Measurements from ENCODE around the gene ARF1. TPM values are rescaled to one million over a fixed set of nuclear protein-coding genes. Genes with fewer than 3 reads are reported as not detected.

The ARF1 gene
- polyA plus RNA-seq, 1 donor (not counting 4 experiments of a cell fraction or from before 2014, with no cell fraction given), result 295 TPM

DNA sequence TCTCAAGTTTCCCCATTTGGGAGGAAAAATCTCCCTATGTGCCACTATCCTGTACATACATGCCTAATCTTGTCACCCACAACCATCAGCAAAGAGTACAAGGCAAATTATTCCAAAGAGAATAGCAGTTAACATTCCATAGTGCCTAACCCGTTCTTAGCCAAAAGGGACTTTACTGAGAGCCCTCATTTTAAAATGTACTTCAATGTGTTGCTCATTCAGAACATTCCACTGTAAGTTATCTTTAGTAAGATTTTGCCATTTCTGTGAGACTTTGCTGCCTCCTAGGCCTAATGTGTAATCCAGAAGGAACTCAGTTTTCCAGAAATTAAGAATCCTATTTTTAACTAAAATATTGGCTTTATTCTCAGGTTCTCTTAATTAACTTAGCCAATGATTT is 37.8 kb downstream of the ARF1 start:
- no peak for DNase-seq (ENCODE audit: low read depth, low spot score)
- no peaks in the 10 kb centered on the region for H3K27me3 ChIP-seq (ENCODE audit: control insufficient read depth, extremely low read depth, insufficient read depth, low read length)
- H3K79me2 ChIP-seq (ENCODE audit: control insufficient read depth, insufficient read depth, low read length), result peaks cover 13% of the 10 kb centered on the region
- peaks cover 22% of the 10 kb centered on the region for H3K4me1 ChIP-seq (ENCODE audit: control insufficient read depth, extremely low read depth, insufficient read depth, low read length)
- no peaks in the 10 kb centered on the region for H3K36me3 ChIP-seq (ENCODE audit: control insufficient read depth in 2 of 2, extremely low read depth in 1 of 2, insufficient read depth in 2 of 2, low read length in 2 of 2)
- H2AFZ ChIP-seq (ENCODE audit: control insufficient read depth, low read length), result peak overlapping the region; percentile 79
- H3K27ac ChIP-seq (ENCODE audit: control insufficient read depth, insufficient read depth, low read length), result peak overlapping the region; percentile 77
- peak overlapping the region; percentile 67 for H3K9ac ChIP-seq (ENCODE audit: control insufficient read depth, extremely low read depth, insufficient read depth, low read length)
- FAIRE-seq, result peak; percentile 83
- H4K20me1 ChIP-seq (ENCODE audit: control insufficient read depth, extremely low read depth, insufficient read depth, low read length), result no peaks in the 10 kb centered on the region
- no peaks in the 10 kb centered on the region for H3K9me3 ChIP-seq (ENCODE audit: control insufficient read depth, low read depth, low read length)
- H3K4me3 ChIP-seq (ENCODE audit: control insufficient read depth in 2 of 3, extremely low read depth in 1 of 3, insufficient read depth in 2 of 3, low read depth in 1 of 3, low read length in 3 of 3), result peak overlapping the region; percentile 36 to 61 (median 57)
- H3K4me2 ChIP-seq (ENCODE audit: control insufficient read depth, extremely low read depth, insufficient read depth, low read depth, low read length), result peak overlapping the region; percentile 90
- TF ChIP-seq EZH2 (IDR thresholded peaks at IDR 0.05; ENCODE audit: low read length), result no peak
- TF ChIP-seq, protein P1, sequence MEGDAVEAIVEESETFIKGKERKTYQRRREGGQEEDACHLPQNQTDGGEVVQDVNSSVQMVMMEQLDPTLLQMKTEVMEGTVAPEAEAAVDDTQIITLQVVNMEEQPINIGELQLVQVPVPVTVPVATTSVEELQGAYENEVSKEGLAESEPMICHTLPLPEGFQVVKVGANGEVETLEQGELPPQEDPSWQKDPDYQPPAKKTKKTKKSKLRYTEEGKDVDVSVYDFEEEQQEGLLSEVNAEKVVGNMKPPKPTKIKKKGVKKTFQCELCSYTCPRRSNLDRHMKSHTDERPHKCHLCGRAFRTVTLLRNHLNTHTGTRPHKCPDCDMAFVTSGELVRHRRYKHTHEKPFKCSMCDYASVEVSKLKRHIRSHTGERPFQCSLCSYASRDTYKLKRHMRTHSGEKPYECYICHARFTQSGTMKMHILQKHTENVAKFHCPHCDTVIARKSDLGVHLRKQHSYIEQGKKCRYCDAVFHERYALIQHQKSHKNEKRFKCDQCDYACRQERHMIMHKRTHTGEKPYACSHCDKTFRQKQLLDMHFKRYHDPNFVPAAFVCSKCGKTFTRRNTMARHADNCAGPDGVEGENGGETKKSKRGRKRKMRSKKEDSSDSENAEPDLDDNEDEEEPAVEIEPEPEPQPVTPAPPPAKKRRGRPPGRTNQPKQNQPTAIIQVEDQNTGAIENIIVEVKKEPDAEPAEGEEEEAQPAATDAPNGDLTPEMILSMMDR (optimal IDR thresholded peaks at IDR 0.05 in 1 of 3, IDR thresholded peaks at IDR 0.05 in 1 of 3, conservative IDR thresholded peaks at IDR 0.05 in 1 of 3; ENCODE audit: extremely low read depth in 1 of 3, insufficient read depth in 2 of 3, low read length in 3 of 3), result no peak
- no peaks in the 10 kb centered on the region for H3K9me1 ChIP-seq (ENCODE audit: control insufficient read depth, extremely low read depth, insufficient read depth, low read length)
- dilution Hi-C loops (cut with MboI; ENCODE audit: extremely low pct_ligation_motif_present, low sequenced_read_pairs), result no loop called here

DNA sequence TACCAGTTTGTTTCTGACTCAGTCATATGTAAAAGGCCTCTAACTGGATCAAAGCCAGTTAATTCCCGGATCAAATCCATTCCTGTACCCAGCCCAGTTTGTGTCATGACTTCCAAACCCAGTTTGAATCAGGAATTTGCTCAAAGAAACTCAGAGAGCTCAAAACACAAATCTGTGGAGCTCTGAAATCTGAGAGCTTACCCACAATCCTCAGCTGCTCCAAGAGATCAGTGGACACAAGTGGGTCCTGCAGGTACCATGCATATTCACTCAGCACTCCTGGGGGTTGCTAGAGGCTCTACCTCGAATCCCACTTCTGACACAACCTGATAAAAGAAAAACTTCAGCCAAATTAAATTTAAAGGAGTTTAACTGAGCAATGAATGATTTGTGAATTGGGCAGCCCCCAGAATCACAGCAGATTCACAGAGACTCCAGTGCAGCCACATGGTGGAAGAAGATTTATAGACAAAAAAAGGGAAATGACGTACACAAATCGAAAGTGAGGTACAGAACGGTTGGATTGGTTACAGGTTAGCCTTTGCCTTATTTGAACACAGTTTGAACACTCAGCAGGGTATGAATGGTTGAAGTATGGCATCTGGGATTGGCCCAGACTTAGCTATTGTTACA is 38.5 kb downstream of the ARF1 start:
- Histone ChIP-seq H3K9me1 (ENCODE audit: control insufficient read depth, extremely low read depth, insufficient read depth, low read length) (no peaks in the 10 kb centered on the region), H2AFZ (ENCODE audit: control insufficient read depth, low read length) (peak overlapping the region; percentile 61), H3K9me3 (ENCODE audit: control insufficient read depth, low read depth, low read length) (no peaks in the 10 kb centered on the region), H3K27me3 (ENCODE audit: control insufficient read depth, extremely low read depth, insufficient read depth, low read length) (no peaks in the 10 kb centered on the region), H4K20me1 (ENCODE audit: control insufficient read depth, extremely low read depth, insufficient read depth, low read length) (no peaks in the 10 kb centered on the region), H3K4me1 (ENCODE audit: control insufficient read depth, extremely low read depth, insufficient read depth, low read length) (peaks cover 22% of the 10 kb centered on the region), H3K36me3 (ENCODE audit: control insufficient read depth in 2 of 2, extremely low read depth in 1 of 2, insufficient read depth in 2 of 2, low read length in 2 of 2) (no peaks in the 10 kb centered on the region), H3K4me3 (ENCODE audit: control insufficient read depth in 2 of 3, extremely low read depth in 1 of 3, insufficient read depth in 2 of 3, low read depth in 1 of 3, low read length in 3 of 3) (peak overlapping the region; percentile 36 to 57 (median 41)), H3K4me2 (ENCODE audit: control insufficient read depth, extremely low read depth, insufficient read depth, low read depth, low read length) (peak overlapping the region; percentile 90), H3K9ac (ENCODE audit: control insufficient read depth, extremely low read depth, insufficient read depth, low read length) (peak overlapping the region; percentile 67), H3K27ac (ENCODE audit: control insufficient read depth, insufficient read depth, low read length) (peak overlapping the region; percentile 77), H3K79me2 (ENCODE audit: control insufficient read depth, insufficient read depth, low read length) (peaks cover 13% of the 10 kb centered on the region)
- no peak for DNase-seq (ENCODE audit: low read depth, low spot score)
- no peak for TF ChIP-seq EZH2 (IDR thresholded peaks at IDR 0.05; ENCODE audit: low read length)
- TF ChIP-seq, protein P1 (optimal IDR thresholded peaks at IDR 0.05 in 1 of 3, IDR thresholded peaks at IDR 0.05 in 1 of 3, conservative IDR thresholded peaks at IDR 0.05 in 1 of 3; ENCODE audit: extremely low read depth in 1 of 3, insufficient read depth in 2 of 3, low read length in 3 of 3), result peak in 2 of 3 experiments; percentile 5 to 11
- peak; percentile 81 for FAIRE-seq
- dilution Hi-C loops (cut with MboI; ENCODE audit: extremely low pct_ligation_motif_present, low sequenced_read_pairs), result no loop called here

All from keratinocyte (primary cell).